ENCODE results near the gene SLC1A1. TPM values are rescaled to one million over a fixed set of nuclear protein-coding genes. Genes with fewer than 3 reads are reported as not detected.
"Not testable (repeated sequence)": the region's sequence is repeated elsewhere in the genome, so short reads cannot be mapped to it uniquely, and the experiment has no call there.

Gene SLC1A1
- total RNA-seq, 1 donor from 2014 or later: 0.59 TPM

GRCh38 chr9:4538107-4538506 lies 47.8 kb downstream of the SLC1A1 start:
- intact Hi-C loops (cut with DNase I): no loop called here
- DNase-seq (ENCODE audit: low spot score): no peak

GRCh38 chr9:4538621-4539020 lies 48.4 kb downstream of the SLC1A1 start:
- intact Hi-C loops (cut with DNase I): no loop called here
- no peak for DNase-seq (ENCODE audit: low spot score)

GRCh38 chr9:4540425-4540824 lies 50.2 kb downstream of the SLC1A1 start:
- DNase-seq (ENCODE audit: low spot score): no peak
- intact Hi-C loops (cut with DNase I): no loop called here

GRCh38 chr9:4541281-4541680 lies 51.0 kb downstream of the SLC1A1 start:
- intact Hi-C loops (cut with DNase I): no loop called here
- no peak for DNase-seq (ENCODE audit: low spot score)

- DNase-seq (ENCODE audit: low spot score): no peak
- intact Hi-C loops (cut with DNase I): no loop called here
Measured at GRCh38 chr9:4541856-4542255, 51.6 kb downstream of the SLC1A1 start.

GRCh38 chr9:4544714-4545113 lies 54.4 kb downstream of the SLC1A1 start:
- intact Hi-C loops (cut with DNase I); DNase-seq (ENCODE audit: low spot score): not testable (repeated sequence)

GRCh38 chr9:4547016-4547415 lies 56.7 kb downstream of the SLC1A1 start:
- intact Hi-C loops (cut with DNase I): no loop called here
- DNase-seq (ENCODE audit: low spot score): no peak

GRCh38 chr9:4548811-4549725 lies 58.8 kb downstream of the SLC1A1 start:
- no peak for DNase-seq (ENCODE audit: low spot score)
- intact Hi-C loops (cut with DNase I): no loop called here

GRCh38 chr9:4549751-4550295 lies 59.6 kb downstream of the SLC1A1 start:
- no peak for DNase-seq (ENCODE audit: low spot score)
- intact Hi-C loops (cut with DNase I): no loop called here

- no peak for DNase-seq (ENCODE audit: low spot score)
- intact Hi-C loops (cut with DNase I): no loop called here
Measured at GRCh38 chr9:4550777-4551484, 60.7 kb downstream of the SLC1A1 start.

- DNase-seq (ENCODE audit: low spot score): no peak
- intact Hi-C loops (cut with DNase I): no loop called here
Measured at GRCh38 chr9:4553951-4554381, 63.7 kb downstream of the SLC1A1 start.

GRCh38 chr9:4555236-4555635 lies 65.0 kb downstream of the SLC1A1 start:
- intact Hi-C loops (cut with DNase I): no loop called here
- DNase-seq (ENCODE audit: low spot score): no peak

- no peak for DNase-seq (ENCODE audit: low spot score)
Measured at GRCh38 chr9:4558371-4558998, 68.2 kb downstream of the SLC1A1 start.

GRCh38 chr9:4559261-4560182 lies 69.3 kb downstream of the SLC1A1 start:
- no peak for DNase-seq (ENCODE audit: low spot score)
- intact Hi-C loops (cut with DNase I): no loop called here

More at GRCh38 chr9:4558371-4558998, 68.2 kb downstream of the SLC1A1 start:
- intact Hi-C loops (cut with DNase I): no loop called here

- DNase-seq (ENCODE audit: low spot score): no peak
- intact Hi-C loops (cut with DNase I): no loop called here
Measured at GRCh38 chr9:4563105-4563504, 72.8 kb downstream of the SLC1A1 start.

- intact Hi-C loops (cut with DNase I): no loop called here
- DNase-seq (ENCODE audit: low spot score): no peak
Measured at GRCh38 chr9:4566806-4567205, 76.5 kb downstream of the SLC1A1 start.

GRCh38 chr9:4567601-4568000 lies 77.3 kb downstream of the SLC1A1 start:
- no peak for DNase-seq (ENCODE audit: low spot score)
- intact Hi-C loops (cut with DNase I): no loop called here

GRCh38 chr9:4569101-4569500 lies 78.8 kb downstream of the SLC1A1 start:
- DNase-seq (ENCODE audit: low spot score): no peak

GRCh38 chr9:4572184-4572826 lies 82.0 kb downstream of the SLC1A1 start:
- intact Hi-C loops (cut with DNase I): no loop called here
- no peak for DNase-seq (ENCODE audit: low spot score)

More at GRCh38 chr9:4569101-4569500, 78.8 kb downstream of the SLC1A1 start:
- intact Hi-C loops (cut with DNase I): no loop called here

Data from cardiac septum (tissue), 1 donor.